K562 (cell line): ENCODE data around the gene CALCB. TPM values are rescaled to one million over a fixed set of nuclear protein-coding genes. Genes with fewer than 3 reads are reported as not detected.

ENCODE experiments used
- ATAC-seq: fragments of 200-7000 bp; cut with Tn5 transposase; 3 replicates; pipeline ENCODE4 v1.9.1; 2020; ENCODE audit warnings: moderate library complexity
- BruUV-seq: library from RNA; stranded (reverse); fragments of 400-500 nt; replicated peaks from 2 replicates; lab custom pipeline; 2021; lab: Mats Ljungman, UMichigan
- CTCF ChIA-PET: fragments of 300-600 bp; formaldehyde crosslinking; extraction: SDS; loops from one replicate; lab custom pipeline; 2021; ENCODE audit warnings: low intra/inter-chr PET ratio; lab: Yijun Ruan, JAX
- POLR2A ChIA-PET: fragments of 300-600, 350-650 bp; sonication (Branson Sonifier 250); formaldehyde crosslinking; extraction: SDS; loops from one replicate; lab custom pipeline; 2021; ENCODE audit warnings: antibody characterized with exemption, inconsistent platforms; lab: Yijun Ruan, JAX
- DNase-seq, 4 experiments: peaks; one replicate each; pipeline versions ENCODE4 v3.0.0 to v3.0.0-alpha.2; 2011 to 2018; ENCODE audit warnings: low spot score in 3 of 4, mixed read lengths in 3 of 4; ENCODE audit errors: extremely low read depth in 1 of 4
- FAIRE-seq: peaks from 2 replicates; lab custom pipeline; 2011; peaks lifted over from hg19 to GRCh38; lab: Jason Lieb, UNC
- H2AFZ ChIP-seq: 2 replicates; pipeline ENCODE4 v1.6.0; 2011; ENCODE audit warnings: low read depth, low read length, control low read depth, inconsistent platforms
- H3K27ac ChIP-seq: fragments of 200-600 bp; 3 replicates; pipeline ENCODE4 v1.8.0; 2011; ENCODE audit warnings: low read depth, mild to moderate bottlenecking, control low read depth, inconsistent platforms, low read length, moderate library complexity, mixed read lengths; ENCODE audit errors: extremely low read depth
- H3K27me3 ChIP-seq, 2 experiments: fragments of 300-600 bp in 1 of 2; 2 replicates in 1 of 2; 3 replicates in 1 of 2; pipeline versions ENCODE4 v1.6.0 to v1.8.0; 2011; ENCODE audit warnings: inconsistent platforms in 2 of 2, low read length in 2 of 2, mild to moderate bottlenecking in 1 of 2, mixed read lengths in 1 of 2, moderate library complexity in 1 of 2; ENCODE audit not compliant: control insufficient read depth in 2 of 2, insufficient read depth in 2 of 2
- H3K36me3 ChIP-seq: fragments of 300-600 bp; 3 replicates; pipeline ENCODE4 v1.8.0; 2011; ENCODE audit warnings: mild to moderate bottlenecking, low read length, inconsistent platforms; ENCODE audit not compliant: control insufficient read depth, insufficient read depth
- H3K4me1 ChIP-seq, 2 experiments: fragments of 200-600 bp in 1 of 2; replicated peaks in 1 of 2; 2 replicates in 1 of 2; 3 replicates in 1 of 2; pipeline versions ENCODE4 v1.5.1 to v1.8.0; 2011; ENCODE audit warnings: inconsistent platforms in 2 of 2, low read length in 2 of 2, mild to moderate bottlenecking in 1 of 2, mixed read lengths in 1 of 2, moderate library complexity in 1 of 2; ENCODE audit not compliant: control insufficient read depth in 2 of 2, insufficient read depth in 2 of 2
- H3K4me2 ChIP-seq: 2 replicates; pipeline ENCODE4 v1.6.1; 2011; ENCODE audit warnings: low read length, control low read depth, inconsistent platforms, mixed read lengths; ENCODE audit not compliant: insufficient read depth
- H3K4me3 ChIP-seq: fragments of 200-600 bp; sonication (generic), shearing (Covaris generic); 2 replicates; pipeline ENCODE4 v1.5.1; 2016; ENCODE audit warnings: control low read depth, inconsistent platforms
- H3K79me2 ChIP-seq: fragments of 200-600 bp; 3 replicates; pipeline ENCODE4 v1.8.0; 2011; ENCODE audit warnings: low read length, inconsistent platforms; ENCODE audit not compliant: control insufficient read depth, insufficient read depth
- H3K9ac ChIP-seq, 2 experiments: 2 replicates each; pipeline versions ENCODE4 v1.6.0 to v1.6.1; 2011; ENCODE audit warnings: low read depth in 2 of 2, low read length in 2 of 2, control low read depth in 1 of 2, inconsistent platforms in 1 of 2, mild to moderate bottlenecking in 1 of 2, mixed read lengths in 1 of 2; ENCODE audit not compliant: insufficient read depth in 1 of 2
- H3K9me1 ChIP-seq: one replicate; pipeline ENCODE4 v1.6.0; 2011; ENCODE audit warnings: inconsistent platforms, mild to moderate bottlenecking, low read length, moderate library complexity; ENCODE audit not compliant: control insufficient read depth, insufficient read depth
- H3K9me3 ChIP-seq: replicated peaks from 2 replicates; pipeline ENCODE4 v1.5.1; 2011; ENCODE audit warnings: low read depth, low read length, inconsistent platforms; ENCODE audit not compliant: control insufficient read depth, insufficient read depth
- H4K20me1 ChIP-seq: replicated peaks from 2 replicates; pipeline ENCODE4 v1.6.1; 2011; ENCODE audit warnings: low read length, inconsistent platforms, mixed read lengths; ENCODE audit not compliant: control insufficient read depth, insufficient read depth
- CSDE1 ChIP-seq, 2 experiments: fragments of 450-650 bp; IDR thresholded peaks; 2 replicates each; pipeline ENCODE4 v1.6.1; 2016; ENCODE audit warnings: mild to moderate bottlenecking in 1 of 2
- DMBX1 ChIP-seq: fragments of 250-450 bp; sonication (Bioruptor Pico); IDR thresholded peaks from 2 replicates; pipeline ENCODE4 v1.8.0; 2022; ENCODE audit warnings: inconsistent platforms, mild to moderate bottlenecking, moderate library complexity, borderline replicate concordance
- JUNB ChIP-seq: fragments of 450-650 bp; formaldehyde crosslinking; conservative IDR thresholded peaks from 2 replicates; pipeline ENCODE4 v1.4.0; 2020; ENCODE audit warnings: mild to moderate bottlenecking
- PCBP1 ChIP-seq: fragments of 200-400 bp; formaldehyde crosslinking; IDR thresholded peaks from 2 replicates; pipeline ENCODE4 v1.6.1; 2018; ENCODE audit warnings: mild to moderate bottlenecking, low read depth, low read length; ENCODE audit not compliant: poor library complexity, severe bottlenecking
- PPARD ChIP-seq: fragments of 250-450 bp; sonication (Bioruptor Pico); IDR thresholded peaks from 2 replicates; pipeline ENCODE4 v1.8.0; 2022; ENCODE audit warnings: inconsistent platforms, mild to moderate bottlenecking, moderate library complexity
- PRDM10 ChIP-seq: fragments of 450-650 bp; IDR thresholded peaks from 2 replicates; pipeline ENCODE4 v1.6.1; 2018; ENCODE audit not compliant: partially characterized antibody
- PRPF4 ChIP-seq: fragments of 200-400 bp; formaldehyde crosslinking; IDR thresholded peaks from one replicate; pipeline ENCODE4 v1.6.1; 2017; ENCODE audit warnings: low read length, low read depth, mild to moderate bottlenecking; ENCODE audit not compliant: insufficient read depth, poor library complexity, severe bottlenecking
- ZNF407 ChIP-seq: fragments of 450-650 bp; IDR thresholded peaks from 2 replicates; pipeline ENCODE4 v1.6.1; 2016; ENCODE audit warnings: low read depth
- WGBS: fragments of 100-300 bp; shearing (Covaris generic); methylation state at CpG from one replicate; pipeline ENCODE4 v1.1.6; 2016; ENCODE audit warnings: low coverage, mixed read lengths; ENCODE audit not compliant: insufficient coverage; ENCODE audit errors: missing lambda C conversion rate; 5-methylcytosine and 5-hydroxymethylcytosine counted together
- in situ Hi-C: fragments of 300-500 bp; cut with MboI; formaldehyde crosslinking; loops from 4 replicates; pipeline ENCODE4 v1.15.0; 2018; ENCODE audit warnings: inconsistent platforms, mixed read lengths
- intact Hi-C: fragments of 100-400 bp; cut with micrococcal nuclease; formaldehyde crosslinking; loops from 2 replicates; pipeline ENCODE4 v1.14.2; 2022
- polyA plus RNA-seq, 8 experiments: library from polyadenylated mRNA; depleted of rRNA in 4 of 8; stranded (reverse) in 5 of 8; unstranded in 3 of 8; fragments of >200 nt; fragmentation: Nextera tagmentation in 2 of 8; fragmentation: Illumina TruSeq in 1 of 8; extraction: Ambion mirVana in 2 of 8; extraction: Trizol in 1 of 8; gene quantifications; 2 replicates each; pipeline versions ENCODE4 v1.2.1 to v1.2.3, GENCODE V29; 2011 to 2014; ENCODE audit warnings: inconsistent platforms in 1 of 8, missing spikeins in 1 of 8
- total RNA-seq, 7 experiments: library from RNA; depleted of rRNA in 6 of 7; stranded (reverse); fragments of >200 nt in 6 of 7; fragmentation: Illumina TruSeq in 2 of 7; extraction: Trizol in 2 of 7; gene quantifications; 2 replicates each; pipeline versions ENCODE4 v1.2.1 to v1.2.3, GENCODE V29; 2011 to 2021; ENCODE audit warnings: low replicate concordance in 1 of 7

Gene CALCB
- total and polyA plus RNA-seq, 9 of the 15 experiments (the other 6 are each of a cell fraction or from before 2014, with no cell fraction given) = not detected

GRCh38 chr11:15114501-15115475 lies 41.4 kb downstream of the CALCB start, which contains the start of gene INSC:
TSS of gene INSC (plus strand) at chr11:15114923. CDS start at chr11:15149175, 34,252 bp downstream.
- no peak within 1 kb of the TSS for H3K27ac ChIP-seq
- H4K20me1 ChIP-seq = no peaks in the 10 kb centered on the region
- H3K9ac ChIP-seq = no peak within 1 kb of the TSS
- H3K4me3 ChIP-seq = no peak within 1 kb of the TSS
- CTCF ChIA-PET = no interaction called here
- no peaks in the 10 kb centered on the region for H3K4me1 ChIP-seq
- in situ Hi-C loops (no loop called here), intact Hi-C loops (no loop called here)
- H3K9me1 ChIP-seq = no peaks in the 10 kb centered on the region
- no peak within 1 kb of the TSS for H3K4me2 ChIP-seq
- no peak within 1 kb of the TSS for H2AFZ ChIP-seq
- no peaks in the 10 kb centered on the region for H3K36me3 ChIP-seq
- 7% methylated on average over 35 of the region's 50 CpGs for WGBS
- H3K9me3 ChIP-seq = no peaks in the 10 kb centered on the region
- no TSS peak for BruUV-seq
- no peak for FAIRE-seq
- ATAC-seq = no peak
- H3K79me2 ChIP-seq = no peaks in the 10 kb centered on the region
- H3K27me3 ChIP-seq = peaks cover 3 to 18% of the 10 kb centered on the region in 2 experiments; a peak in 3 of 5 replicates
- no peak for DNase-seq
- POLR2A ChIA-PET = interaction anchor here (2.0 kb wide), 1 partner anchor 10 kb away, joined by 6 read pairs; no protein-coding TSS in a partner anchor
- TF ChIP-seq PRDM10 (no peak), PPARD (CRISPR knock-in tag) (no peak), ZNF407 (no peak), CSDE1 (IDR thresholded peaks at IDR 0.05) (no peak), DMBX1 (CRISPR knock-in tag) (no peak), JUNB (CRISPR knock-in tag) (no peak), PCBP1 (no peak), PRPF4 (no peak)
